ENCODE results near the gene S100A14.
A peak's percentile ranks its signal among the peaks of the same experiment; 100 is the strongest.

DNA sequence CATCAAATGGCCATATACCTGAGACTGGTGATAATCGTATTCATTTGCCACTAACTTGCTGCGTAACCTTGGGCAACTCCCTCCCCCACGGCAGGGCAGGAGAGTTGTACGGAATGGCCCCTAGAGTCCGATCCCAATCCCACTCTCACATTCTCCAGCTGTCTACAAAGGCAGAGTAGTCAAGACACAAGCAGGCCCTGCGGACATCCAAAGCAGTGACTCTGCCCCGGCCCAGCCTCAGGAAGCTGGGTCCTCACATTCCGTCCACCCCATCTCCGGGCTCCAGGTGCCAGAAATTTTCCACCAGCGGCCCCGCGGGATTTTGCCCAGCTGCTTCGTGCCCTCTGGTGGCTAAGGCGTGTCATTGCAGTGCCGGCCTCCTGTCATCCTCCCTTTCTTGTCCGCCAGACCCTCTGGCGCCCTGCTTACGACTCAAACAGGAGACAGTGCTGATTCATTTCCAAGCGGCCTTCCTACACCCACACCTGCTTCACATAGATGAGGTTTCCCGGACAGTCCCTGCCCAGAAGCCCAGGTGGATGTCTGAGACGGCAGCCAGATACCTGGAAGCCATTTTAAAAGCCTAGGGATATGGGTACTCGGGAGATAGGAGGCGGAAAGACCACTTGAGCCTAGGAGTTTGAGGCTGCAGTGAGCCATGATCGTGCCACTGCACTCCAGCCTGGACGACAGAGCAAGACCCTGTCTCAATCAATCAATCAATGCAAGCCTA, 47.6 kb downstream of the S100A14 start:
- TF ChIP-seq, protein P1, sequence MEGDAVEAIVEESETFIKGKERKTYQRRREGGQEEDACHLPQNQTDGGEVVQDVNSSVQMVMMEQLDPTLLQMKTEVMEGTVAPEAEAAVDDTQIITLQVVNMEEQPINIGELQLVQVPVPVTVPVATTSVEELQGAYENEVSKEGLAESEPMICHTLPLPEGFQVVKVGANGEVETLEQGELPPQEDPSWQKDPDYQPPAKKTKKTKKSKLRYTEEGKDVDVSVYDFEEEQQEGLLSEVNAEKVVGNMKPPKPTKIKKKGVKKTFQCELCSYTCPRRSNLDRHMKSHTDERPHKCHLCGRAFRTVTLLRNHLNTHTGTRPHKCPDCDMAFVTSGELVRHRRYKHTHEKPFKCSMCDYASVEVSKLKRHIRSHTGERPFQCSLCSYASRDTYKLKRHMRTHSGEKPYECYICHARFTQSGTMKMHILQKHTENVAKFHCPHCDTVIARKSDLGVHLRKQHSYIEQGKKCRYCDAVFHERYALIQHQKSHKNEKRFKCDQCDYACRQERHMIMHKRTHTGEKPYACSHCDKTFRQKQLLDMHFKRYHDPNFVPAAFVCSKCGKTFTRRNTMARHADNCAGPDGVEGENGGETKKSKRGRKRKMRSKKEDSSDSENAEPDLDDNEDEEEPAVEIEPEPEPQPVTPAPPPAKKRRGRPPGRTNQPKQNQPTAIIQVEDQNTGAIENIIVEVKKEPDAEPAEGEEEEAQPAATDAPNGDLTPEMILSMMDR (IDR thresholded peaks at IDR 0.05; ENCODE audit: low read depth, low read length): peak; percentile 99
- TF ChIP-seq EZH2phosphoT487 (IDR thresholded peaks at IDR 0.05; ENCODE audit: low read depth): no peak
